T-helper 22 cell (primary cell): ENCODE data around the gene MTERF1.
"Not testable (repeated sequence)": the region's sequence is repeated elsewhere in the genome, so short reads cannot be mapped to it uniquely, and the experiment has no call there.

Experiments
- DNase-seq: peaks from one replicate; pipeline ENCODE4 v3.0.0-alpha.2; 2020; ENCODE audit warnings: low read depth

Gene MTERF1

GRCh38 chr7:91880413-91881241, at the start of gene MTERF1:
Gene MTERF1 (minus strand): TSS chr7:91880702. CDS start chr7:91880083, 619 bp downstream.
- DNase-seq, result peak; percentile 79

- DNase-seq, result no peak
Observed at GRCh38 chr7:91929463-91929862, 49.0 kb upstream of the MTERF1 start.

GRCh38 chr7:91927912-91928311, 47.4 kb upstream of the MTERF1 start:
- DNase-seq, result no peak

- no peak for DNase-seq
Observed at GRCh38 chr7:91922857-91923256, 42.4 kb upstream of the MTERF1 start.

GRCh38 chr7:91918356-91918755, 37.9 kb upstream of the MTERF1 start:
- DNase-seq, result no peak

GRCh38 chr7:91916051-91916440, 35.5 kb upstream of the MTERF1 start:
- DNase-seq, result no peak

GRCh38 chr7:91915401-91916050, 35.0 kb upstream of the MTERF1 start:
- no peak for DNase-seq

GRCh38 chr7:91913612-91914011, 33.1 kb upstream of the MTERF1 start:
- DNase-seq, result no peak

- no peak for DNase-seq
Observed at GRCh38 chr7:91912494-91912893, 32.0 kb upstream of the MTERF1 start.

- DNase-seq, result no peak
Observed at GRCh38 chr7:91911121-91911520, 30.6 kb upstream of the MTERF1 start.

GRCh38 chr7:91910171-91910570, 29.7 kb upstream of the MTERF1 start:
- DNase-seq, result no peak

GRCh38 chr7:91899563-91899962, 19.1 kb upstream of the MTERF1 start:
- DNase-seq, result no peak

- no peak for DNase-seq
Observed at GRCh38 chr7:91898240-91898992, 17.9 kb upstream of the MTERF1 start.

GRCh38 chr7:91894781-91895480, 14.4 kb upstream of the MTERF1 start:
- DNase-seq, result no peak

- DNase-seq, result not testable (repeated sequence)
Observed at GRCh38 chr7:91893699-91894098, 13.2 kb upstream of the MTERF1 start.

GRCh38 chr7:91892821-91893340, 12.4 kb upstream of the MTERF1 start:
- no peak for DNase-seq

GRCh38 chr7:91892099-91892705, 11.7 kb upstream of the MTERF1 start:
- no peak for DNase-seq

- DNase-seq, result not testable (repeated sequence)
Observed at GRCh38 chr7:91888271-91889175, 8.0 kb upstream of the MTERF1 start.

- not testable (repeated sequence) for DNase-seq
Observed at GRCh38 chr7:91887336-91888213, 7.1 kb upstream of the MTERF1 start.
